HepG2 (cell line): ENCODE data around the gene PKNOX2. TPM values are rescaled to one million over a fixed set of nuclear protein-coding genes. Genes with fewer than 3 reads are reported as not detected.

Source experiments
- ATAC-seq: fragments of 200-7000 bp; cut with Tn5 transposase; 3 replicates; pipeline ENCODE4 v1.9.1; 2020; ENCODE audit warnings: mild to moderate bottlenecking, moderate library complexity
- BruUV-seq: library from RNA; stranded (reverse); fragments of 400-500 nt; replicated peaks from 2 replicates; lab custom pipeline; 2021; lab: Mats Ljungman, UMichigan
- CTCF ChIA-PET: fragments of 300-600 bp; formaldehyde crosslinking; extraction: SDS; loops from one replicate; lab custom pipeline; 2021; ENCODE audit warnings: low total read pairs, inconsistent platforms, low intra/inter-chr PET ratio; lab: Yijun Ruan, JAX
- POLR2A ChIA-PET: fragments of 350-600 bp; sonication (Branson Sonifier 250); formaldehyde crosslinking; loops from one replicate; lab custom pipeline; 2020; ENCODE audit warnings: antibody characterized with exemption, inconsistent platforms; lab: Yijun Ruan, JAX
- DNase-seq: peaks from one replicate; pipeline ENCODE4 v3.0.0-alpha.2; 2015; ENCODE audit warnings: low spot score
- FAIRE-seq: peaks from 3 replicates; lab custom pipeline; 2011; peaks lifted over from hg19 to GRCh38; lab: Jason Lieb, UNC
- H2AFZ ChIP-seq: one replicate; pipeline ENCODE4 v1.6.1; 2011; ENCODE audit warnings: low read length, inconsistent platforms
- H3K27ac ChIP-seq: fragments of 300-600 bp; 3 replicates; pipeline ENCODE4 v1.8.0; 2011; ENCODE audit warnings: mixed run types, mild to moderate bottlenecking, mixed read lengths, low read length, inconsistent platforms; ENCODE audit not compliant: insufficient read depth; ENCODE audit errors: extremely low read length
- H3K27me3 ChIP-seq, 2 experiments: fragments of 200-600 bp in 1 of 2; 2 replicates in 1 of 2; 3 replicates in 1 of 2; pipeline versions ENCODE4 v1.6.0 to v1.8.0; 2011; ENCODE audit warnings: low read length in 2 of 2, mild to moderate bottlenecking in 2 of 2, moderate library complexity in 2 of 2, inconsistent platforms in 1 of 2; ENCODE audit not compliant: insufficient read depth in 2 of 2, control insufficient read depth in 1 of 2
- H3K36me3 ChIP-seq, 2 experiments: fragments of 200-600 bp in 1 of 2; replicated peaks in 1 of 2; 2 replicates in 1 of 2; 3 replicates in 1 of 2; pipeline versions ENCODE4 v1.5.1 to v1.8.0; 2011; ENCODE audit warnings: low read length in 2 of 2, inconsistent platforms in 1 of 2; ENCODE audit not compliant: insufficient read depth in 2 of 2, control insufficient read depth in 1 of 2
- H3K4me1 ChIP-seq: 2 replicates; pipeline ENCODE4 v1.5.1; 2012; ENCODE audit warnings: low read length, inconsistent platforms; ENCODE audit not compliant: insufficient read depth
- H3K4me2 ChIP-seq: 2 replicates; pipeline ENCODE4 v1.6.0; 2011; ENCODE audit warnings: low read depth, low read length, inconsistent platforms
- H3K4me3 ChIP-seq, 3 experiments: fragments of 200-600 bp in 1 of 3; sonication (generic), shearing (Covaris generic) in 1 of 3; replicated peaks in 1 of 3; 2 replicates each; pipeline ENCODE4 v1.5.1; 2011 to 2016; ENCODE audit warnings: low read length in 3 of 3, inconsistent platforms in 2 of 3, low read depth in 2 of 3, mild to moderate bottlenecking in 2 of 3, control low read depth in 1 of 3, mixed read lengths in 1 of 3; ENCODE audit not compliant: insufficient read depth in 1 of 3
- H3K79me2 ChIP-seq: one replicate; pipeline ENCODE4 v1.6.1; 2011; ENCODE audit warnings: low read length, inconsistent platforms; ENCODE audit not compliant: insufficient read depth
- H3K9ac ChIP-seq: 2 replicates; pipeline ENCODE4 v1.6.0; 2011; ENCODE audit warnings: mild to moderate bottlenecking, low read depth, low read length, inconsistent platforms; ENCODE audit not compliant: insufficient read depth
- H3K9me3 ChIP-seq: 2 replicates; pipeline ENCODE4 v1.5.1; 2012; ENCODE audit warnings: mild to moderate bottlenecking, low read length
- H4K20me1 ChIP-seq: 2 replicates; pipeline ENCODE4 v1.6.0; 2011; ENCODE audit warnings: inconsistent platforms, mild to moderate bottlenecking, low read length, moderate library complexity; ENCODE audit not compliant: insufficient read depth
- ATF3 ChIP-seq: sonication (generic); formaldehyde crosslinking; IDR thresholded peaks from 2 replicates; pipeline ENCODE4 v1.4.0; 2020; ENCODE audit warnings: missing genetic modification reagents
- ATF7-NPFF ChIP-seq: sonication (generic); formaldehyde crosslinking; IDR thresholded peaks from 2 replicates; pipeline ENCODE4 v1.8.1; 2023; ENCODE audit warnings: mild to moderate bottlenecking, low read depth, missing genetic modification reagents, moderate library complexity
- CREM ChIP-seq, 2 experiments: sonication (generic) in 1 of 2; formaldehyde crosslinking in 1 of 2; IDR thresholded peaks; 2 replicates each; pipeline versions ENCODE4 v1.4.0 to v1.6.1; 2016 to 2020; ENCODE audit warnings: antibody characterized with exemption in 1 of 2, mild to moderate bottlenecking in 1 of 2, missing genetic modification reagents in 1 of 2
- ELF1 ChIP-seq: sonication (generic); formaldehyde crosslinking; IDR thresholded peaks from 2 replicates; pipeline ENCODE4 v1.4.0; 2020; ENCODE audit warnings: missing genetic modification reagents
- RAD21 ChIP-seq: fragments of 450-650 bp; formaldehyde crosslinking; IDR thresholded peaks from 2 replicates; pipeline ENCODE4 v1.5.0; 2020; ENCODE audit warnings: mild to moderate bottlenecking
- RORA ChIP-seq: sonication (generic); formaldehyde crosslinking; IDR thresholded peaks from 2 replicates; pipeline ENCODE4 v1.5.0; 2020; ENCODE audit warnings: mild to moderate bottlenecking, missing genetic modification reagents, moderate library complexity
- ZFP36L2 ChIP-seq: sonication (generic); formaldehyde crosslinking; IDR thresholded peaks from 2 replicates; pipeline ENCODE4 v1.4.0; 2020; ENCODE audit warnings: missing genetic modification reagents
- ZNF30 ChIP-seq: sonication (generic); formaldehyde crosslinking; IDR thresholded peaks from 2 replicates; pipeline ENCODE4 v1.5.0; 2020; ENCODE audit warnings: mild to moderate bottlenecking, missing genetic modification reagents
- ZNF552 ChIP-seq: sonication (generic); formaldehyde crosslinking; IDR thresholded peaks from 2 replicates; pipeline ENCODE4 v1.9.0; 2022; ENCODE audit warnings: missing genetic modification reagents, mild to moderate bottlenecking, borderline replicate concordance
- ZNF777 ChIP-seq: sonication (generic); formaldehyde crosslinking; IDR thresholded peaks from 2 replicates; pipeline ENCODE4 v1.4.0; 2020; ENCODE audit warnings: missing genetic modification reagents
- WGBS: methylation state at CpG from one replicate; pipeline ENCODE4 v1.1.6; 2017; ENCODE audit warnings: low lambda C conversion rate; 5-methylcytosine and 5-hydroxymethylcytosine counted together
- in situ Hi-C: cut with HindIII; loops from 2 replicates; pipeline ENCODE4 v1.10.0; 2017; ENCODE audit warnings: low pct_unique_long_range_greater_than_20kb; ENCODE audit not compliant: extremely low pct_ligation_motif_present
- intact Hi-C: fragments of 100-400 bp; cut with micrococcal nuclease; formaldehyde crosslinking; loops from one replicate; pipeline ENCODE4 v1.10.0; 2022; ENCODE audit not compliant: unreplicated experiment
- polyA plus RNA-seq, 8 experiments: library from polyadenylated mRNA; depleted of rRNA in 3 of 8; stranded (reverse) in 7 of 8; unstranded in 1 of 8; fragments of >200 nt; fragmentation: Illumina TruSeq in 4 of 8; extraction: Trizol in 4 of 8; gene quantifications; 2 replicates each; pipeline versions ENCODE4 v1.2.1 to v1.2.3, GENCODE V29; 2011 to 2016; ENCODE audit warnings: low read depth in 4 of 8, missing spikeins in 1 of 8, mixed read lengths in 1 of 8; ENCODE audit not compliant: insufficient read depth in 1 of 8
- total RNA-seq, 5 experiments: library from RNA; depleted of rRNA; stranded (reverse); fragments of >200 nt; fragmentation: Illumina TruSeq; extraction: Trizol; gene quantifications; 2 replicates each; pipeline ENCODE4 v1.2.3, GENCODE V29; 2016; ENCODE audit warnings: low read depth in 1 of 5
- TF ChIP-seq, protein P1 (sequence below): sonication (generic); formaldehyde crosslinking; IDR thresholded peaks from 2 replicates; pipeline ENCODE4 v1.4.0; 2020; ENCODE audit warnings: missing genetic modification reagents
- TF ChIP-seq, protein P2 (sequence below): sonication (generic); formaldehyde crosslinking; IDR thresholded peaks from 2 replicates; pipeline ENCODE4 v1.5.0; 2020; ENCODE audit warnings: mild to moderate bottlenecking, missing genetic modification reagents

Gene PKNOX2
- total and polyA plus RNA-seq, 2 of the 13 experiments (the other 11 are each of a cell fraction or from before 2014, with no cell fraction given): not detected

GRCh38 chr11:125313271-125314219 lies 149.0 kb downstream of the PKNOX2 start:
- Histone ChIP-seq H3K9me3 (no peaks in the 10 kb centered on the region), H3K27me3 (peaks cover 0 to 4% of the 10 kb centered on the region in 2 experiments; a peak in 1 of 5 replicates), H3K4me1 (no peaks in the 10 kb centered on the region), H3K27ac (no peak overlapping the region), H2AFZ (no peak overlapping the region), H3K4me2 (no peak overlapping the region), H3K9ac (no peak overlapping the region), H4K20me1 (no peaks in the 10 kb centered on the region), H3K36me3 (no peaks in the 10 kb centered on the region), H3K4me3 (no peak overlapping the region), H3K79me2 (no peaks in the 10 kb centered on the region)
- ChIA-PET POLR2A (no interaction called here), CTCF (no interaction called here)
- no peak for FAIRE-seq
- 40% methylated on average over 8 of the region's 9 CpGs for WGBS
- no TSS peak for BruUV-seq
- no peak for DNase-seq
- in situ Hi-C loops (no loop called here), intact Hi-C loops (no loop called here)
- no peak for ATAC-seq
- TF ChIP-seq ATF3 (CRISPR knock-in tag): no peak

DNA sequence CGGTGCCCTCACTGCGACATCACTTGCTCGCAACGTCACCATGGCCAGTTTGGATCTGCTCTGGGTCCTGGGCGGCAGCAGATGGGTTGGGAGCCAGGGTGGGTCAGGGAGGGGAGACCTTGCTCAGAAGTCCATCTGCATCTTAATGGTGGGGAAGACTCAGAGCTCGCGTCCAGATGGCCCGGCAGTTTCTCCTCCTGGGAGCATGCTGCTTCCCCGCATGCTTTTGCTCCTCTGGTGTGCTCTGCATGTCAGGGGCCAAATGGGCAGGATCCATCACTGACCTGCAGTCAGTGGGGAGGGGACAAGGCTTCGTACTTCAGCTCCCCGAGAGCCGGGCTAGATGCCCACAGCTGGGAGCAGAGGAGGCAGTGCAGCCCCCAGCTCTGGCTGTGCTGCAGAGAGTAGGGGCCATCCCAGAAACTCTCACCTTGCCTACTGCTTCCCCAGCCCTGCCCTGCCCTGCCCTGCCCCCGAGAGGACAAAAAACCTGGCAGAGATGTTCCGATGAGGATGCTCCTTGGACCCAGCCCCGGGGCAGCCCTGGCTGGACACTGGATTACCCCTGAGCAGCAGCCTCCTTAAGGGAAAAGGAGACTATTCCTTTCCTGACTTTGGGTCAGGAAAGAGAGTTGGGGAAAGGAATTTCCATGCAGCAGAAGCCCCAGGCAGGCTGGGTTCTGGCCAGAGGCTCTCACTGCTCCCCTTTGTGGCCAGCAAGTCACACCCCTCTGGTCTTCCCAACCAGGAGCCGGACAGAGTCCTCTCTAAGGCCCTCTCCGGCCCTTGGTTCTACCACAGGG lies 149.9 kb downstream of the PKNOX2 start:
- H3K27ac ChIP-seq: no peak overlapping the region
- no TSS peak for BruUV-seq
- no peaks in the 10 kb centered on the region for H3K9me3 ChIP-seq
- DNase-seq: no peak
- no peak overlapping the region for H3K4me3 ChIP-seq
- intact Hi-C loops: no loop called here
- no peak overlapping the region for H2AFZ ChIP-seq
- no peaks in the 10 kb centered on the region for H3K79me2 ChIP-seq
- no peak overlapping the region for H3K4me2 ChIP-seq
- H4K20me1 ChIP-seq: no peaks in the 10 kb centered on the region
- peaks cover 0 to 4% of the 10 kb centered on the region in 2 experiments; a peak in 1 of 5 replicates for H3K27me3 ChIP-seq
- 60% methylated on average over 1 of the region's 17 CpGs for WGBS
- in situ Hi-C loops: no loop called here
- no peak overlapping the region for H3K9ac ChIP-seq
- H3K36me3 ChIP-seq: no peaks in the 10 kb centered on the region
- H3K4me1 ChIP-seq: no peaks in the 10 kb centered on the region
- ChIA-PET POLR2A (no interaction called here), CTCF (no interaction called here)
- no peak for ATAC-seq
- no peak for FAIRE-seq
- TF ChIP-seq ATF7-NPFF (CRISPR knock-in tag) (no peak), ZNF552 (CRISPR knock-in tag) (no peak), ZNF777 (CRISPR knock-in tag) (no peak), ZFP36L2 (CRISPR knock-in tag) (no peak), RORA (no peak), RAD21 (CRISPR knock-in tag) (no peak), ZNF30 (CRISPR knock-in tag) (no peak), CREM (IDR thresholded peaks at IDR 0.05) (no peak), CREM (CRISPR knock-in tag; IDR thresholded peaks at IDR 0.05) (no peak), ELF1 (CRISPR knock-in tag) (no peak)
- TF ChIP-seq, protein P1, sequence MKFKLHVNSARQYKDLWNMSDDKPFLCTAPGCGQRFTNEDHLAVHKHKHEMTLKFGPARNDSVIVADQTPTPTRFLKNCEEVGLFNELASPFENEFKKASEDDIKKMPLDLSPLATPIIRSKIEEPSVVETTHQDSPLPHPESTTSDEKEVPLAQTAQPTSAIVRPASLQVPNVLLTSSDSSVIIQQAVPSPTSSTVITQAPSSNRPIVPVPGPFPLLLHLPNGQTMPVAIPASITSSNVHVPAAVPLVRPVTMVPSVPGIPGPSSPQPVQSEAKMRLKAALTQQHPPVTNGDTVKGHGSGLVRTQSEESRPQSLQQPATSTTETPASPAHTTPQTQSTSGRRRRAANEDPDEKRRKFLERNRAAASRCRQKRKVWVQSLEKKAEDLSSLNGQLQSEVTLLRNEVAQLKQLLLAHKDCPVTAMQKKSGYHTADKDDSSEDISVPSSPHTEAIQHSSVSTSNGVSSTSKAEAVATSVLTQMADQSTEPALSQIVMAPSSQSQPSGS (CRISPR knock-in tag): no peak
- TF ChIP-seq, protein P2, sequence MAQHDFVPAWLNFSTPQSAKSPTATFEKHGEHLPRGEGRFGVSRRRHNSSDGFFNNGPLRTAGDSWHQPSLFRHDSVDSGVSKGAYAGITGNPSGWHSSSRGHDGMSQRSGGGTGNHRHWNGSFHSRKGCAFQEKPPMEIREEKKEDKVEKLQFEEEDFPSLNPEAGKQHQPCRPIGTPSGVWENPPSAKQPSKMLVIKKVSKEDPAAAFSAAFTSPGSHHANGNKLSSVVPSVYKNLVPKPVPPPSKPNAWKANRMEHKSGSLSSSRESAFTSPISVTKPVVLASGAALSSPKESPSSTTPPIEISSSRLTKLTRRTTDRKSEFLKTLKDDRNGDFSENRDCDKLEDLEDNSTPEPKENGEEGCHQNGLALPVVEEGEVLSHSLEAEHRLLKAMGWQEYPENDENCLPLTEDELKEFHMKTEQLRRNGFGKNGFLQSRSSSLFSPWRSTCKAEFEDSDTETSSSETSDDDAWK (CRISPR knock-in tag): no peak
